K562 (cell line): Measurements from ENCODE around the gene LTA.

Source experiments
- EP300 ChIP-seq: IDR thresholded peaks from 2 replicates; pipeline ENCODE4 v1.6.1; 2012; ENCODE audit warnings: low read length, improper control_type of control experiment
- MYC ChIP-seq, 2 experiments: fragments of 250-450 bp in 1 of 2; sonication (Bioruptor Pico) in 1 of 2; IDR thresholded peaks; 2 replicates each; pipeline versions ENCODE4 v1.5.1 to v1.6.1; 2012 to 2021; ENCODE audit warnings: low read depth in 2 of 2, borderline replicate concordance in 1 of 2, improper control_type of control experiment in 1 of 2, low read length in 1 of 2, mild to moderate bottlenecking in 1 of 2, moderate library complexity in 1 of 2
- PTBP1 ChIP-seq: fragments of 200-400 bp; formaldehyde crosslinking; IDR thresholded peaks from 2 replicates; pipeline ENCODE4 v1.6.1; 2017; ENCODE audit warnings: low read depth, low read length
- ZBTB40 ChIP-seq, 2 experiments: fragments of 450-650 bp in 1 of 2; sonication (generic) in 1 of 2; formaldehyde crosslinking in 1 of 2; IDR thresholded peaks; 2 replicates each; pipeline versions ENCODE4 v1.7.1 to v1.9.0; 2016 to 2022; ENCODE audit warnings: inconsistent platforms in 1 of 2, mild to moderate bottlenecking in 1 of 2, missing genetic modification reagents in 1 of 2
- TF ChIP-seq, protein P1 (sequence below): sonication (generic); formaldehyde crosslinking; IDR thresholded peaks from 2 replicates; pipeline ENCODE4 v1.9.0; 2022; ENCODE audit warnings: mild to moderate bottlenecking, missing genetic modification reagents

DNA sequence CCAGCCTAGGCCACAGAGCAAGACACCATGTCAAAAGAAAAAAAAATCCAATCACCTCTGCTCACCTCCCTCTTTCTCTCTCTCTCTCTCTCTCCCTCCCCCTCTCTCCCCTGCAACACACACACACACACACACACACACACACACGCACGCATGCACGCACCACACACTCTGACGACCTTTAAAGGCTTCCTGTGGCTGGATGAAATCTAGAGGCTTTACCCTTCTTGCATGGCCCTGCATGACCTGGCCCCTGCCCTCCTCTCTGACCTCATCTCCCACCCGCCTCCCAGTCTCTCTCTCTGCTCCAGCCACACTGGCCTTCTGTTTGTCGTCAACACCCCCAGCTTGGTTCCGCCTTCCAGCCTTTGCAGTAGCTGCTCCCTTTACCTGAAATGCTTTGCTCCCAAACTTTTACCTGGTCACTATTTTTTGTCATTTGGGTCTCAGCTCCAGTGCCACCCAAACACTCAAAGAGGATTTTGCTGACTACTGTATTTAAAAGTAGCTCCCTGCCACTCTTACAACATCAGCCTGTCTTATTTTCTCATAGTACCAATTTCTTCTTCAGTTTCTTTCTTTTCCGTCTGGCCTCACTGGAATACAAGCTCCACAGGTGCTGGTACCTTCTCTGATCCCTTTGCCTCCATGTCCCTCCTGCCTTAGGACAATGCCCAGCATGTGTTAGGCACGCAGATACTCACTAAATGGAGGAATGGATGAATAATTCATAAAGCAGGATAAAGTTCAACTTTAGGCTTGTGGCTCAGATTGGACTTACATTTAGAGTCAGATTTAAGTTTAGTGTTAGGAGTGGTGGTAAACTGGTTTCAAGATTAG is 4.3 kb upstream of the LTA start:
- TF ChIP-seq PTBP1 (no peak), EP300 (no peak), ZBTB40 (IDR thresholded peaks at IDR 0.05) (no peak), ZBTB40 (CRISPR knock-in tag; IDR thresholded peaks at IDR 0.05) (no peak), MYC (IDR thresholded peaks at IDR 0.05; ENCODE audit: low read depth, low read length) (no peak), MYC (CRISPR knock-in tag; IDR thresholded peaks at IDR 0.05; ENCODE audit: borderline replicate concordance, low read depth) (no peak)
- TF ChIP-seq, protein P1, sequence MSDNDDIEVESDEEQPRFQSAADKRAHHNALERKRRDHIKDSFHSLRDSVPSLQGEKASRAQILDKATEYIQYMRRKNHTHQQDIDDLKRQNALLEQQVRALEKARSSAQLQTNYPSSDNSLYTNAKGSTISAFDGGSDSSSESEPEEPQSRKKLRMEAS (CRISPR knock-in tag), result no peak
